Fibroblast of skin of left quadriceps (primary cell): ENCODE data around the gene PKMYT1.
"Not testable (repeated sequence)": the region's sequence is repeated elsewhere in the genome, so short reads cannot be mapped to it uniquely, and the experiment has no call there.

ENCODE experiments used
- DNase-seq, 2 experiments: peaks; one replicate each; pipeline ENCODE4 v3.0.0-alpha.2; 2013; ENCODE audit warnings: low read depth in 2 of 2

Gene PKMYT1

DNA sequence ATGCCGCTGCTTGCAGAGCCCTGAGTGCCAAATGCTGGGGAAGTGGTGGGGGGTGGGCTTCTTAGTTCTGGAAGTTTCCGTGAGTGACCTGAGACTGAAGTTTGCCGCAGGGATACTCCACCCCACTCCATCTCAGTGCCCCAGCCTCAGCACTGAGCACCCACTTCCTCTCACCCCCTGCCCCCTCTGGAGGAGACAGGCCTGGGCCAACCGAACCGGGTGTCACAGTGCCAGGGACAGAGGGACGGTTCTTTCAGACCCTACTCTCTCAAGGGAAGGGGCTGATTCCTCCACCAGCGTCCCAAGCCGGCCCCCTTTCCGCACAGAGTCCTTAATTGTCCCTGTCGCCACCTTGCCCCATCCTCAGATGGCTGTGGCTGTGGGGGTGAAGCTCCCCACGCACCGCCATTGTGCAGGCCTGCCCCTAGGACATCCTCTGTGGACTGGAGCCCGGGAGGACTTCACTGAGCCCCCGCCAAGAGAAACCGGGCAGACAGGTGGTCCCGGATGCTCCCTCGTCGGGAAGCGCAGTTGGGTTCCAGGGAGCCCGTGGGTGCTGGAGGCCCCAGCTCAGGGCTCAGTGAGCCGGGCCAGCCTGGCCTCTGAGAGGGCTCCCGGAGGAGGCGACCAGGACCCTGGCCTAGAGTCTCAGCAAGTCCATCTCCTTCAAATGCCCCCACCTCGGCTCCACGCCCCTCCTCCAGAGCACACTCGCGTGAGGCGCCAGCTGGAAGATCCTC is 17.7 kb downstream of the PKMYT1 start:
- no peak for DNase-seq

DNA sequence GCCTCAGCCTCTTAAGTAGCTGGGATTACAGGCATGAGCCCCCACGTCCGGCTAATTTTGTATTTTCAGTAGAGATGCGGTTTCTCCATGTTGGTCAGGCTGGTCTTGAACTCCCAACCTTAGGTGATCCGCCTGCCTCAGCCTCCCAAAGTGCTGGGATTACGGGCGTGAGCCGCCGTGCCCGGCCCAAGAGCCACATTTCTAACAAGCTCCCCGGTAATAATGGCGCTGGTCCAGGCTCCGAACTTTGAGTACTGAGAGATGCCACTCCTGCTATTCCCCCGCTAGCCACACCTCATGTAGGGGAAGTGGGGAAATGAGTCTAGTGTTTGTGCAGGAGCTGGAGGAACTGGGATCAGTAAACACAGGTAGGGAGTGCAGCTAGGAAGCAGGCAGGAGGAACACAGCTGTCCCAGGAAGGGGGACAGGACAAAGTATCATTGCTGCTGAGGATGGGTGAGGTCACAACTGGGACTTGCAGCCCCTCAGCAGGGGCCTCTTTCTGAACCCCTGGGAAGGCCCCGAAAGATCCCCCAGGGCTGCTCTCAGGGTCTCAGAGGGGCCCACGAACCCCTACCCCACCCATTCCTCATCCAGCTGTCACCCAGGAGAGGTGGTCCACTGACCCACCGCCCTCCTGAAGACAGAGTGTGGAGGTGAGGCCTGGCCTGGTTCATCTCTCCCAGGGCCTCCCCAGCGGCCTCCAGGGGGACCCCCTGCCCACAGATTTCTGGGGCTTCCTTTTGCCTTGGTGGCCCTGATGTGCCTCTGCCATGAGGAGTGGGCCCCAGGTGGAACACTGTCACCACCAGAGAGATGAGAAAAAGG is 19.8 kb downstream of the PKMYT1 start:
- DNase-seq = no peak

DNA sequence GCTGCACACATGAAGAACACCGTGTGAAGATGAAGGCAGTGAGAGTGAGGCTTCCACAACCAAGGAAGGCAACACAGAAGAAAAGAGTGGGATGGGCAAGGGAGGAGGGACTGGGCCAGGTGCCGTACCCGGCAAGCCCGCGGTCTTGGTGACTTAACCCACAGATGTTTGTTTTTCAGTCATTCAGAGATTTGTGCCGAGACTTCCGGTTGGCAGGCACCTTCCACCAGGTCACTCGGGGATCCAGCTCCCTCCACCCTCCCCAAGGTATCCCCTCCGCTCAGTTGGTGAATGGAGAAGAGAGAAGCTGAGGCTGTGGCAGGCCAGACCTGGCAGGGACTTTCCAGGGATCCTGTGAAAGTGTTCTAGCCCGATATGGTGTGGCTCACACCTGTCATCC is 21.0 kb downstream of the PKMYT1 start:
- no peak for DNase-seq

DNA sequence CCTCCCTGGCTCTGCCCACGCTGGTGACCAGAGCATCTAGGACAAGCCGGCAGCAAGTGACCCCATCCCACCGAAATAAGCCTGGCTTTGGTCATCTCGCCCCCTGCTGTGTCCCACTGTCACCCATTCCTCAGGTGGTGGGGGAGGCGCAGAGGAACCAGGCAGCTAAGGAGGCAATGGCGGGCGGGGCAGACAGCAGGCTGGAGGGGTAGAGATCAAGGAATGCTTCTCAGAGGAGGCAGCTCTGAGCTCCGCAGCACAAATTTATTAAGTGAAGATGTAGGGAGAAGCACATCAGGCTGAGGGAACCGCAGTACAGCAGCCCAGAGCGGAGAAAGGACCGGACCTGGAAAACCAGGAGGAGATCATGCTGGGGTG is 23.7 kb downstream of the PKMYT1 start:
- DNase-seq = no peak

DNA sequence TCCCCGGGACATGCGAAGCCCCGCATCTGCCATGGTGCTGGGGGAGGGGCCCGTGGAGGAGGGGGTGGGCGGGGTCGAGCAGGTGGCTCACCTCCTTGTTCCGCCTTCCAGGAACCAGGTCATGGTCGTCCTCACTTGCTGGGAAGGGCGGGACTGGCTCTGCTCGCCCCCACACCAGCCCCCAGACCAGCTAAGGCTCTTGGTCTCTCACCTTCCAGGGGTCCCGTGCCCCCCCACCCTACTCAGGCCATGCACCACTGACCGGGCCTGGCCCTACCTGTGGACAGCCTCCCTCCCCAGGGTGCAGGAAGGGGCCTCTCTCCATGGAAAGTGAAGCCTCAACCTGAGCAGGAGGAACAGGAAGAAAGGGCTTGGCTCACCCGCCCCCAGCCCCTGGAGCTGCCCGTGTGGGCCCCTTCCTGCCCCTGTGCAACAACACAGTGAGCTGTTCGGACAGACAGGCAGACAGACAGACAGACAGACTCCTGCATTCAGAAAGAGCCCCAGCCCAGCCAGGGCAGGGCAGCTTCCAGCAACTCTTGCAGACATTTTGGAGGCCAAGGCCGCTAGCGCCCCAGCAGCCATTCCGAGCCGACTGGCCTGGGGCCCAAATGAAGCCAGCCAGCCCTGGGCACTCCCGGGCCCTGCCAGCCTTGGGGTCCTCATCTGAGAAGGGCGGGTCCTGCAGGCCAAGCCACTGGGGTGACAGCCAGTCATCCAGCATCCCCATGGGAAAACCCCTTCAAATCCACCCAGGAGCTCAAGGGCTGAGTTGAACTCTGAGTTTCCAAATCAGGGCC is 24.3 kb downstream of the PKMYT1 start:
- no peak for DNase-seq

DNA sequence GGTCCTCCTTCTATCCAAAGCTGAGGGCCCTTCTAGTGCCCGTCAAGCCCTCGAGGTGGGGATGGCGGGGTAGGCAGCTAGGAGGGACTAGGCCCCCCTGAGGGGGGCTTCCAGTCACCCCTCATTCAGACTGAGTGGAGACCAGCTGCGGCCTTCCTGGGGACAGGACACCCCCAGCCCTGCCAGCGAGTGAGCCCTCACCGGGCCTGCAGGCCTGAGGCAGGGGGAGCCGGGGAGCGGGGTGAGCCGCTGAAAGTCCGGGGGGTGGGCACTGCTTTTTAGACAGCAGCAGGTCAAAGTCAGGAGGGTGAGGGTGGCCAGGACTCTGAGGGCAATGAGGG is 24.8 kb downstream of the PKMYT1 start:
- no peak for DNase-seq

DNA sequence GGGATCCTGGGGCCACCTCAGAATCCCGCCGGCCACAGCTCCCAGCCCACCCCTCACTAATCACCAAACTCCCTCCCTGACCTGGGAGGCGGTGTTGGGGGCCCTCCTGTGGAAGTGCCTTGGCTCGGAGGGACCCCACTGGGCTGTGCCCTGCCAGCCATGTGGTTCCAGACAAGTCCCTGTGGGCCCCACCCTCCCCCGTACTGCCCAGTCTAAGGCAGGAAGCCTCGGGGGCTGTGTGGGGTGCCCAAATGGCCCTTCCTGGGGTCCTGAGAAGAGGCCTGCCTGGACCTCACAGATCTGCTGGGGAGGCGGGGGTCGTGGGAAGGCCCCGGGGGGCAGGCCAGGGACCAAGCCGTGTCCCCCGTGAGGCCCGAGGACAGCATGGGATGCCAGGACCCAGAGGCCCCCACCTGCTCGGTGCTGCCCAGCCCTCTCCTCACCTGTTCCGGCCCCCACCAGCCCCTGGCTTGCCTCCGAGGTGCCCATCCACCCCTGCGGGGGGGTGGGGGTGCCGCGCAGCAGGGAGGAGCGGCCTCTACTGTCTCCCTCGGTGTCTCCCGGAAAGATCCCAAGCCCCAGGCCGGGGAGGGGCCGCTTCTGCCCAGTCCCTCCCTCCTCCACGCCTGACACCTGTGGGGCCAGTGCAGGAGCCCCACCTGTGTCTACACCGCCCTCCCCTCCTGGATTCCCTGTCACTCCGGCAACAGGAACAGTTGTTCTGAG is 25.4 kb downstream of the PKMYT1 start:
- no peak for DNase-seq

DNA sequence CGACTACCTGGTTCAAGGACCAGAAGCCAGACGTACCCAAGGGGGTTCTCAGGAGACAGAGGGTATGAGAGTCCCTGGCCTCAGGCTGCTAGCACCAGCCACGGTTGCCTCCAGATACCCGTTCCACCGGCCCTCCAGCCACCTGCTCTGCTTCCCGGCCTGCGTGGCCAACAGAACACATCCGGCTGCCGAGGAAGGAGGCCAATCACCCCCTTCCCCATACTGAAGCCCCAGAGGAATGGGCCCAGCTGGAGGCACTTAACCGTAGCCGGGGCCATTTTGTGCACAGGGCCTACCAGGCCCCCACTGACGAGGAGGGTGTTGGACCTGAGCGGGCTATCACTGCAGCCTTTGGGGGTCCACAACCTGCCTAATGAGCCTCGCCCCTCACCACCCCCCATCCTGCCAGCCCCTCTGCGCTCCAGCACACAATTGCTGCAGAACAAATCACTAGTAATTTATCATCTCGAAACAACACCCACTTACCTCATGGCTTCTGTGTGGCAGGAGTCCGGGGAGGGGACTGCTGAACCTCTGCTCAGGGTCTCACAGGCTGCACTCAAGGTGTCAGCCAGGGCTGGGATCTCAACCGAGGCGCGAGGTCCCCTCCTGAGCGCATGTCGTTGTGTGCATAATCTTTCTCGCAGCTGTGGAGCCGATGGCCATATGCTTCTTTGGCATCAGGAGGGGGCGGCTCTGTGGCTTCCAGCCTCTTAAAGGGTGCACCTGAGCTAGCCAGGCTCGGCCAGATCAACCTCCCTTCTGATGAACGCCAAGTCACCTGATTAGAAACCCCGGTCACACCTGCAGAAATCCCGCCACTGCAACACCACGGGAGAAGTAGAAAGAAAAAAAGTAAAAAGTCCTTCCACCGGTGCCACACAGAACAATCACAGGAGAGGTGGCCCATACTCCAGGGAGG is 26.3 kb downstream of the PKMYT1 start:
- no peak for DNase-seq

DNA sequence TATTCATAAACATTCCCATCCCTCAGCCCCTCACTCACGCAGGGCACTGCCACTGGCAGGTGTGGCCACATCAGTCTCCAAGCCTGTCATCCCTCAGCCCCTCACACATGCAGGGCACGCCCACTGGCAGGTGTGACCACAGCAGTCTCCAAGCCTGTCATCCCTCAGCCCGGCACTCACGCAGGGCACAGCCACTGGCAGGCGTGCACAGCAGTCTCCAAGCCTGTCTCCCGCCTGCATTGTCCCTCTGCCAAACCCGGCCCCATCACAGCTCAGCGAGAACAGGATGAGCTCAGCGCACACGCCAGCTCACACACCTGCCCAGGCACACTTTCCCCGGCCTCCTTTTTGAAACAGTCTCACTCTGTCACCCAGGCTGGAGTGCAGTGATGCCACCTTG is 27.6 kb downstream of the PKMYT1 start:
- DNase-seq = no peak

DNA sequence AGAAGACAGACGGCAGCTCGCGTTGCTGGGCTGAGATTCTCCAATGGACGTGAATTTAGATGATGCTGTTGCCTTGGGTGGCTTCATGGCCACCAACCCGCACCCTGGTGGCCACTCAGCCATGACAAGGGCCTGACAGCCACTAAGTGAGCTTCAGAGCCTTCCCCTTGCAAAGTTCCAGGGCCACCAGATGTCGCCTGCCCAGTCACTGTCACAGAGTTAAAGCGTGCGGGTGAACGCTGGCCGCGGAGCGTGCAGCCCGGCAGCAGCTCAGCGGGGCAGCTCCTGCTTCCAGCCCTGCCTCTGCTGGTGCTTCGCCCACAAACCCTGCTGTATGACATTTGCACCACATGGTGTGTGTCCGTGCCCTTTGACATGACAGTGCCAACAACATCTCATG is 29.5 kb downstream of the PKMYT1 start:
- DNase-seq = no peak

DNA sequence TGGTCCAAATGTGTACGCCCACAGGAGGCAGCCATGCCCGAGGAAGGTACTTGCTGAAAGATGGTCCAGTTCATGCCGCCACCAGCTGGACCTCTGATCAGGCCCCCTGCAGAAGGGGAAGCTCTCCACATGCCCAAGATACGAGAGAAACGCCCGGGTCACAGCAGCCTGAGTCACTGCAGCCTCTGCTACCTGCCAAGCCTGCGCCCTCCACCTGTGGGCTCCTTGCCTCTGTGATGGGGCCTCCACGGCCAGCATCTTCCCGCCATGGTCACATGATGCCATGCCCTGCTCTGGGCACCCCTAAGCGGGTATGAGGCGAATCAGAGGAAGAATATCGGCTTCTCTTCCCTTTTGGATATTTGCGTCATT is 29.9 kb downstream of the PKMYT1 start:
- DNase-seq = no peak

DNA sequence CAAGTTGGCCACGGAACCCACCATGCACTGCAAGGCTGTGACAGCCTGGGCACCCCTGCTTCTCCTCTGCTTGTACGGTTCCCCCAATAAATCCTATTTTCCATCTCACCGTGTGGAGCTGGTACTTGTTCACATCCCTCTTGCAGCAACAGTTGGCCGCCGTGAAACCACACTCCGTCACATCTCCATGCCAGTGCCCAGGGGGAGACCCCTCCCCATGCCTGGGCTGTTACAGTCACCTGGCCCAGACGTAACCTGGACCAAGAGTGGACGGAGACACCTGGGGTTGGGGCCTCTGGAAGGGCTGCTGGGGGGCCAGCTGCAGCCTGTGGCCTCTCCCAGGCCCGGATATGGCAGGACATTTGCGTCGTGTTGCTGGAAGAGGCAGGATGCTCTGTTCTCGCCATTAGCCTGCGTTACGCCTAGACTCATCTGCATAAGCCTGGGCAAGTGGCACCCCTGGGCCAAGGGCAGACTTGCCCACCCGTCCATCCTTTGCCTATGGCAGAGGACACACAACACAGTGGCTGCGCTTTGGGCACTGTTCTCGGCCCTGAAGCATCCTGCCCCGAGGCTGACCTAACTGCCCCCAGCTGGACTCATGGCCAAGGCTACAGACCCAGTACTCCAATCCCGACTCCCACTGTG is 30.4 kb downstream of the PKMYT1 start:
- DNase-seq = no peak

DNA sequence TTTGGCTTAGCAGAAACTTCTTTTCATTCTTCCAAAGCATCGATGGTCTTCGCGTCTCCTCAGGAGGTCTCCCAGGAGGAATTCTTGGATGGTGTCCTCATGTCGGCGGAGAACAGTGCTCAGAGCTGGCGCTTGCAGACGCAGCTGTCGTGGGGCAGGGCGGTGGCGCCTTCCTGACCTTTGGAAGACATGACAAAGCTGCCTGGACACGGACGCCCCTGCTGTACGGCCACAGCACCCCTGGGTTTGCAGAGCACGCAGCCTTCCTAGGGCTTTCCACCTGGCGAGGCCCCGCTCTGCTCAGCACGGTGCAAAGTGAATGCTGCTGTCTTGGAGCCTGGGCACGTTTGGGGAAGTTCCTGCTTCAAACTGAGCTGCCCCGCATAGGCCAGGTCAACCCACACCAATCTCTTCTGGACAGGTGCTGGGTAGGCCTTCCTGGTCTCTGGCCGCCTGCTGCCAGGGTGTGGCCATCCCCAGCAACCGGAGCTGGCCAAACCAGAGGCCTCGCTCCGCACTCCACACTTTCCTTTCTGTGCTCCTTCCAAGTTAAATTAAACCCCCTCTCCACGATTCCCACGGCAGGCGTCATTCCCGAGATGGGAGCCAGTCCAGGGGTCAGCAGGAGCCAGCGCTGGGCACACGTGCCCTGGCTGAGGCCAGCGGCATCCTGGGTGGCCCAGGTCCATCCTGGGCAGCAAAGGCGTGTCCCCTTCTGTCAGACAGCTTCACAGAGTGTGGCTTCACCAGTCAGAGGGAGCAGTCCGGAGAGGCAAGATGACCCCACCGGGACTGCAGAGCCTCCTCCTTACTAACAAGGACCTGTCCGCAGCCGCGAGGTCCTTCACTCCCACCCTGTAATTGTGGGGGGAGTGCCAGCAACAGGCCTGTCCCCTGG is 31.2 kb downstream of the PKMYT1 start:
- DNase-seq = no peak

DNA sequence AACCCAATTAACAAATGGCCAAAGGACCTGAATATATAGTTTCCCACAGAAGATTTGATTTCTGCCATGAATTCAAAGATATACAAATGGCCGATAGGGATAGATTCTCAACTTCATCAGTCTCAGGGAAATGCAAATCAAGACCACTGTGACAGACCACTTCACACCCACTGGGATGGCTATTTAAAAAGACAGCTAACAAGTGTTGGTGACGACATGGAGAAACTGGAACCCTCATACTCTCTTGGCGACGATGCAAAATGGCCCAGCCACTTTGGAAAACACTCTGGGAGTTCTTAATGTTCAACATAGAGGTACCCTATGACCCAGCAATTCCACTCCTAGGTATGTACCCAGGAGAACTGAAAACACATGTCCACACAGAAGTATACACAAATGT is 33.6 kb downstream of the PKMYT1 start:
- no peak for DNase-seq

DNA sequence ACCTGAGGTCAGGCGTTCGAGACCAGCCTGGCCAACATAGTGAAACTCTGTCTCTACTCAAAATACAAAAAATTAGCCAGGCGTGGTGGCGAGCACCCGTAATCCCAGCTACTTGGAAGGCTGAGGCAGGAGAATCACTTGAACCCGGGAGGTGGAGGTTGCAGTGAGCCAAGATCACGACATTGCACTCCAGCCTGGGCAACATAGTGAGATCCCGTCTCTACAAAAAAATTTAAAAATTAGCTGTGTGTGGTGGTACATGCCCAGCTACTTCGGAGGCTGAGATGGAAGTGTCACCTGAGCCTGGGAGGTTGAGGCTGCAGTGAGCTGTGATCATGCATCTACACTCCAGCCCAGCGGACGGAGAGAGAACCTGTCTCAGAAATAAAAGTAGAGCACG is 36.5 kb downstream of the PKMYT1 start:
- DNase-seq = not testable (repeated sequence)

DNA sequence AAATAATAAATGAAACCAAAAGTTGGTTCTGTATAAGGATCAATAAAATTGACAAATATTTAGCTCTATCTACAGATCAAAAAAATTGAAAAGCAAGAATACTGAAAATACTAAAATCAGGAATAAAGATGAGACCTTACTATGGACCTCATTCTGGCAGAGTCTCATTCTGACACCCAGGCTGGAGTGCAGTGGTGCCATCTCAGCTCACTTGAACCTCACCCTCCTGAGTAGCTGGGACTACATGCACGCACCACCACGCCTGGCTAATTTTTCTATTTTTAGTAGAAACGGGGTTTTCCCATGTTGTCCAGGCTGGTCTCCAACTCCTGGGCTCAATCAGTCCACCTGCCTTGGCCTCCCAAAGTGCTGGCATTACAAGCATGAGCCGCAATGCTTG is 38.2 kb downstream of the PKMYT1 start:
- DNase-seq = no peak

DNA sequence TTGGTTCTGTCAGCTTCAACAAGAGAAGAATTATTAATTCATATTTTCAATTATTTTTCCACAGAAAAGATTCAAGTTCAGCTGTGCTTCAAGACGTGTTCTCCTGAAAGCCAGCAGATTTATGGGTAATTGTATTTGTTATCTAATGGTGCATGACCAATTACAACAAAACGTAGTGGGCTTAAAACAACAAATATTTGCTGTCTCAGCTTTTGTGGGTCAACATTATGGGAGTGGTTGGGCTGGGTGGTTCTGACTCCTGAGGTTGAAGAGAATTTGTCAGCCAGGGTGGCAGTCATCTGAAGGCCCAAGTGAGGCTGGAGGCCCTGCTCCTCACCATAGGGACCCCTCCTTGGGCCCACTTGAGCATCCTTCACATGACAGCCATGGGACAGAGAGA is 40.3 kb downstream of the PKMYT1 start:
- DNase-seq = no peak

DNA sequence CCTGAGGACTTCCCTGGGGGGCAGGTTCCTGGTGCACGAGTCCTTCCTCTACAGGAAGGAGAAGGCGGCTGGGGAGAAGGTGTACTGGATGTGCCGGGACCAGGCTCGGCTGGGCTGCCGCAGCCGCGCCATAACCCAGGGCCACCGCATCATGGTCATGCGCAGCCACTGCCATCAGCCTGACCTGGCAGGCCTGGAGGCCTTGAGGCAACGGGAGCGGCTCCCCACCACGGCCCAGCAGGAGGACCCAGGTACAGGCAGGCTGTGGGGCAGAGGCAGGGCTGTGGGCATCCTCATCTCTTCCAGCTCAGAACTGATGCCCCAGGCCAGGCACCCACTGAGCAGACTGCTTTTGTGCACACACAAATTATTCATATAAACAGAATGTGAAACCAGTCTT is 42.0 kb downstream of the PKMYT1 start:
- no peak for DNase-seq

DNA sequence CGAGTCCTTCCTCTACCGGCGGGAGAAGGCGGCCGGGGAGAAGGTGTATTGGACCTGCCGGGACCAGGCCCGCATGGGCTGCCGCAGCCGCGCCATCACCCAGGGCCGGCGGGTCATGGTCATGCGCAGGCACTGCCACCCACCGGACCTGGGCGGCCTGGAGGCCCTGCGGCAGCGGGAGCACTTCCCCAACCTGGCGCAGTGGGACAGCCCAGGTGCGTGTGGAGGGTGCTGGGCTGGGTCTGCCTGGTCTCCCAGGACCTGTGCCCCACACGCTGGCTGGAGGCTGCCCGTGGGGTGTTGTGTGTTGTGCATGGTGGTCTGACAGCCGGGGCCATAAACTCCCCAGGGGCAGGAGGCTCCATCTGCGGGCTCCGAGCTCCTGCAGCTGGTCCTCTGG is 43.1 kb downstream of the PKMYT1 start:
- DNase-seq = no peak
